Trophoblast cell (in vitro differentiated cells and primary cell): ENCODE measurements around the gene SCGB1D4.
A peak's percentile ranks its signal among the peaks of the same experiment; 100 is the strongest.
"Not testable (repeated sequence)": the region's sequence is repeated elsewhere in the genome, so short reads cannot be mapped to it uniquely, and the experiment has no call there.

Experiments used
- DNase-seq, 2 donors: peaks; one replicate each; pipeline ENCODE4 v3.0.0-alpha.2; 2016
- H2AFZ ChIP-seq: 2 replicates; pipeline ENCODE4 v1.6.1; 2013; ENCODE audit warnings: low read length, moderate library complexity, mild to moderate bottlenecking; ENCODE audit not compliant: insufficient read depth, poor library complexity
- H2AK5ac ChIP-seq: 2 replicates; pipeline ENCODE4 v1.6.1; 2013; ENCODE audit warnings: mild to moderate bottlenecking, low read length
- H2BK120ac ChIP-seq: 2 replicates; pipeline ENCODE4 v1.6.1; 2013; ENCODE audit warnings: low read length, mild to moderate bottlenecking, moderate library complexity; ENCODE audit not compliant: insufficient read depth, poor library complexity
- H2BK12ac ChIP-seq: 2 replicates; pipeline ENCODE4 v1.6.1; 2013; ENCODE audit warnings: mild to moderate bottlenecking, low read length, moderate library complexity
- H2BK5ac ChIP-seq: 2 replicates; pipeline ENCODE4 v1.6.1; 2013; ENCODE audit warnings: low read length, low read depth, moderate library complexity, mild to moderate bottlenecking; ENCODE audit not compliant: poor library complexity
- H3K14ac ChIP-seq: 2 replicates; pipeline ENCODE4 v1.6.1; 2013; ENCODE audit warnings: mild to moderate bottlenecking, low read length
- H3K18ac ChIP-seq: 2 replicates; pipeline ENCODE4 v1.6.1; 2013; ENCODE audit warnings: mild to moderate bottlenecking, low read length
- H3K23ac ChIP-seq: 2 replicates; pipeline ENCODE4 v1.6.1; 2013; ENCODE audit warnings: low read length
- H3K27ac ChIP-seq: 2 replicates; pipeline ENCODE4 v1.5.1; 2013; ENCODE audit warnings: low read depth, mild to moderate bottlenecking, inconsistent platforms, low read length, moderate library complexity
- H3K27me3 ChIP-seq: 2 replicates; pipeline ENCODE4 v1.6.1; 2013; ENCODE audit warnings: inconsistent platforms, mild to moderate bottlenecking, low read length, moderate library complexity; ENCODE audit not compliant: insufficient read depth
- H3K36me3 ChIP-seq, 2 experiments: 1 replicate in 1 of 2; 2 replicates in 1 of 2; pipeline ENCODE4 v1.6.1; 2013; ENCODE audit warnings: low read length in 2 of 2, mild to moderate bottlenecking in 2 of 2, moderate library complexity in 1 of 2; ENCODE audit not compliant: insufficient read depth in 2 of 2, control insufficient read depth in 1 of 2
- H3K4ac ChIP-seq: 2 replicates; pipeline ENCODE4 v1.6.1; 2013; ENCODE audit warnings: low read depth, mild to moderate bottlenecking, low read length, moderate library complexity
- H3K4me1 ChIP-seq, 2 experiments: 1 replicate in 1 of 2; 2 replicates in 1 of 2; pipeline ENCODE4 v1.6.1; 2013; ENCODE audit warnings: low read length in 2 of 2, mild to moderate bottlenecking in 2 of 2, moderate library complexity in 1 of 2; ENCODE audit not compliant: insufficient read depth in 2 of 2, control insufficient read depth in 1 of 2
- H3K4me2 ChIP-seq: 2 replicates; pipeline ENCODE4 v1.6.1; 2013; ENCODE audit warnings: inconsistent platforms, mild to moderate bottlenecking, low read length, moderate library complexity
- H3K4me3 ChIP-seq: 2 replicates; pipeline ENCODE4 v1.5.1; 2013; ENCODE audit warnings: mild to moderate bottlenecking, low read depth, low read length, inconsistent platforms
- H3K79me1 ChIP-seq: one replicate; pipeline ENCODE4 v1.6.1; 2013; ENCODE audit warnings: low read length
- H3K79me2 ChIP-seq: 2 replicates; pipeline ENCODE4 v1.6.1; 2013; ENCODE audit warnings: low read length, mild to moderate bottlenecking; ENCODE audit not compliant: control insufficient read depth, insufficient read depth, poor library complexity
- H3K9ac ChIP-seq: 2 replicates; pipeline ENCODE4 v1.6.1; 2013; ENCODE audit warnings: mild to moderate bottlenecking, low read length
- H3K9me3 ChIP-seq: 2 replicates; pipeline ENCODE4 v1.6.1; 2013; ENCODE audit warnings: low read depth, mild to moderate bottlenecking, control low read depth, inconsistent platforms, low read length; ENCODE audit not compliant: insufficient read depth
- H4K12ac ChIP-seq: 2 replicates; pipeline ENCODE4 v1.6.1; 2013; ENCODE audit warnings: low read depth, mild to moderate bottlenecking, low read length, moderate library complexity
- H4K8ac ChIP-seq: 2 replicates; pipeline ENCODE4 v1.6.1; 2013; ENCODE audit warnings: low read depth, mild to moderate bottlenecking, low read length, moderate library complexity
- H4K91ac ChIP-seq: one replicate; pipeline ENCODE4 v1.6.1; 2013; ENCODE audit warnings: low read depth, mild to moderate bottlenecking, low read length, moderate library complexity
- WGBS: extraction: QIAGEN DNeasy Blood & Tissue Kit; methylation state at CpG from one replicate; pipeline ENCODE4 v1.1.7; 2013; ENCODE audit warnings: missing lambda C conversion rate; ENCODE audit not compliant: insufficient read length, insufficient coverage; ENCODE audit errors: extremely low coverage; 5-methylcytosine and 5-hydroxymethylcytosine counted together

The SCGB1D4 gene

GRCh38 chr11:62326719-62327118 is 27.8 kb upstream of the SCGB1D4 start:
- not testable (repeated sequence) for H4K12ac ChIP-seq, H4K8ac ChIP-seq, H2BK120ac ChIP-seq, H3K79me1 ChIP-seq, H3K79me2 ChIP-seq, H3K27ac ChIP-seq, H3K23ac ChIP-seq, H3K4ac ChIP-seq, H4K91ac ChIP-seq, H3K14ac ChIP-seq, H3K18ac ChIP-seq, H2AFZ ChIP-seq, H2BK12ac ChIP-seq, H3K4me3 ChIP-seq, H2AK5ac ChIP-seq, H3K4me1 ChIP-seq, H3K9me3 ChIP-seq, H3K4me2 ChIP-seq, H2BK5ac ChIP-seq, H3K27me3 ChIP-seq, H3K9ac ChIP-seq, H3K36me3 ChIP-seq, DNase-seq
- no CpG with 5 or more reads among the region's 6 CpGs for WGBS

DNA sequence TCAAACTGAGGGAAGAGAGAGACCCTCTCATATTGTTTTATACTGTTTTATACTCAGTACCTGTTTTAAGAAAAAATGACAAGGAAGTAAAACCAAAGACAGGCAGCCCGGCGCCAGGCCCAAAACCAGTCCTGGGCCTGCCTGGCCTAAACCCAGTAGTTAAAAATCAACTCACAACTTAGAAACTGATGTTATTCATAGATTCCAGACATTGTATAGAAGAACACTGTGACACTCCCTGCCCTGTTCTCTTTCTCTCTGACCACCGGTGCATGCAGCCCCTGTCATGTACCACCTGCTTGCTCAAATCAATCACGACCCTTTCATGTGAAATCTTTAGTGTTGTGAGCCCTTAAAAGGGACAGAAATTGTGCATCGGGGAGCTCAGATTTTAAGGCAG is 26.9 kb upstream of the SCGB1D4 start:
- H4K8ac ChIP-seq, H3K4ac ChIP-seq, H2AK5ac ChIP-seq, H3K4me1 ChIP-seq, H3K9ac ChIP-seq, H2AFZ ChIP-seq, H3K4me3 ChIP-seq, H4K12ac ChIP-seq, H3K9me3 ChIP-seq, DNase-seq, H3K4me2 ChIP-seq, H2BK5ac ChIP-seq, H3K27me3 ChIP-seq, H4K91ac ChIP-seq, H2BK120ac ChIP-seq, H3K79me1 ChIP-seq, H3K36me3 ChIP-seq, H3K79me2 ChIP-seq, H3K27ac ChIP-seq, H3K18ac ChIP-seq, H3K14ac ChIP-seq, H2BK12ac ChIP-seq, H3K23ac ChIP-seq: not testable (repeated sequence)
- no CpG with 5 or more reads among the region's 5 CpGs for WGBS

DNA sequence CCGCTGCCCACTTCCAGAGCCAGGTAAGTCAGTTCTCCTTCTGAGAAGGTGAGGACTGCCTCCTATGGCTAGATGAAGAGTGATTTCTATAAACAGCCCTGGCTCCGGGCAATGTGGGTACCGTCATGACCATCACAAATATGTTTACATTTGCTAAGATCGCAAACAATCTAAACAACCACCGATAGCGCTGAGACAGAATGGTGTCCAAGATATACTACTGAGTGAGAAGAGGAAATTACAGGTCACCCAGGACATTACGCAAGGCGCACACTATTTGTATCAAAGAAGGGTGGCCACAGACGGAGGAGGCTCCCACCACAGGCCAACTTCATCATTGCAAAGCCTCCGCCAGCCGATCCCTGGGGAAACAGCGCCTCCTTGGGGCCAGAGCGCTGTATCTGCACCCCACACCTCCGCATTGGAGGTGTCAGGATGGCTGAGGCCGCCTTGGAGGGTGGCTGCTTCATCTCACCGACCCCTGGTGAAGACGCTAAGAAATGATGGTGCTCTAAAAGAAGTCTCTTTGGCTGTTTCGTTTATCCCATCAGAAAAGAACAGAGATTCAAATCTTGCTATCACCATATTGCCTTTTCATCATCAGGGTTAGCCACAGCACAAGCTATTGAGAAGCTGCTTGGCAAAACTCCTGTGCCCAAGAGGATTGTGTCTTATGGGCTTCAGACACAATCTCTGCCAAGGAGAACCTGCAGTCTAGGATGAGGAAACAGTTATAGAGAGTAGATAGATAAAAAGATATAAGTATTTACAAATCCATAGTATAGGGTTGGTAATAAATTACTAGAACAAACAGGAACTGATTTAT is 26.1 kb upstream of the SCGB1D4 start:
- no peak overlapping the region for H3K18ac ChIP-seq
- no peak overlapping the region for H3K27ac ChIP-seq
- H2AFZ ChIP-seq, result no peak overlapping the region
- no peak overlapping the region for H3K14ac ChIP-seq
- H2BK5ac ChIP-seq, result no peak overlapping the region
- no peak overlapping the region for H3K4me3 ChIP-seq
- no peak overlapping the region for H4K91ac ChIP-seq
- no peaks in the 10 kb centered on the region for H3K36me3 ChIP-seq
- DNase-seq, result peak; percentile 88 to 96
- H3K9ac ChIP-seq, result no peak overlapping the region
- H3K4me2 ChIP-seq, result no peak overlapping the region
- no peaks in the 10 kb centered on the region for H3K9me3 ChIP-seq
- H3K4me1 ChIP-seq, result no peaks in the 10 kb centered on the region
- H2BK120ac ChIP-seq, result no peak overlapping the region
- H4K12ac ChIP-seq, result no peak overlapping the region
- H3K79me1 ChIP-seq, result no peaks in the 10 kb centered on the region
- no peak overlapping the region for H2AK5ac ChIP-seq
- H3K4ac ChIP-seq, result no peak overlapping the region
- no peak overlapping the region for H4K8ac ChIP-seq
- H3K23ac ChIP-seq, result no peak overlapping the region
- H3K79me2 ChIP-seq, result no peaks in the 10 kb centered on the region
- no CpG with 5 or more reads among the region's 18 CpGs for WGBS
- H2BK12ac ChIP-seq, result no peak overlapping the region
- no peaks in the 10 kb centered on the region for H3K27me3 ChIP-seq

- H3K4me2 ChIP-seq, result no peak overlapping the region
- WGBS, result no CpG with 5 or more reads among the region's 2 CpGs
- no peak overlapping the region for H4K8ac ChIP-seq
- no peak overlapping the region for H4K12ac ChIP-seq
- H3K36me3 ChIP-seq, result no peaks in the 10 kb centered on the region
- no peak overlapping the region for H3K4ac ChIP-seq
- no peak overlapping the region for H2BK5ac ChIP-seq
- no peak overlapping the region for H3K27ac ChIP-seq
- H2AK5ac ChIP-seq, result no peak overlapping the region
- H3K4me1 ChIP-seq, result no peaks in the 10 kb centered on the region
- no peak overlapping the region for H2BK120ac ChIP-seq
- no peak for DNase-seq
- H3K18ac ChIP-seq, result no peak overlapping the region
- no peak overlapping the region for H3K9ac ChIP-seq
- H3K23ac ChIP-seq, result no peak overlapping the region
- no peaks in the 10 kb centered on the region for H3K9me3 ChIP-seq
- no peak overlapping the region for H3K4me3 ChIP-seq
- H3K27me3 ChIP-seq, result no peaks in the 10 kb centered on the region
- no peak overlapping the region for H3K14ac ChIP-seq
- H2BK12ac ChIP-seq, result no peak overlapping the region
- H4K91ac ChIP-seq, result no peak overlapping the region
- no peaks in the 10 kb centered on the region for H3K79me1 ChIP-seq
- H3K79me2 ChIP-seq, result no peaks in the 10 kb centered on the region
- no peak overlapping the region for H2AFZ ChIP-seq
Measured at GRCh38 chr11:62322524-62322923, 23.6 kb upstream of the SCGB1D4 start.
